Measurements from ENCODE around the gene CRABP2.

DNA sequence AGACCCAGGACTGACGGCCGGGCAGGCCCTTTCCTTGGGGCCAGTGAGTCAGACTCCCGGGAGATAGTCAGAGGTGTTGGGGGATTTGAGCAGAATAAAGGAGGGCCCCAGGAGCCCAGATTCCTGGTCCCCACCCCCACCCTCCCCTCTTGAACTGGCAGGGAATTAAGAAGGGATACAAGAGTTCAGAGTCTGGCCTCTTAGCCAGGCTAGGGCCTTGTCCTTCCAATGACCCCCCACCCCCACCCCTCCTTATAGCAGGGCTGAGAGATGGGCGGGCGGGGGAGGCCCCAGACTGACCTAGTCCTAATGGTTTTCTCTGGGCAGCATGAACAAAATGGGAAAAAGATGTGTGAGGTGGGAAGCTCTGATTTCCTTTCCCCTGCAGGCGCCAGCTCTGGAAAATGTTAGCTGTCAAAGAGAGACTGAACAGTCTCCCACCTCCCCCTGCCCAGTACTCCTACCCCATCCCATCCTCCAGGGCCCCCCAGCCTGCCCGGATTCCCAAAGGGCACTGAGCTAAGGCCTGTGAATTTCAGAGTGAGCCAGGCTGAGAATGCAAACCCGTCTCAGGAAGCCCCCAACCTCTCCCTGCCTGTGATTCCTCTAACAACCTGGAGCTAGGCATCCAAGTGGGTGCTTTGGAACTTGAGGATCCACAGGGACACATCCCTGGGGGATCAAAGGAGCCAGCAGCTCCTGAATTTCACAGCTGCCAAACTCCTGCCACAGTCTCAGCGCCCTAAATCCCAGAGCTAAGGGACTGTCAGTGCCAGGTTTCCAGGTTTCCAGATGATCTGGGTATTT, 5.8 kb upstream of the CRABP2 start:
- no peak for TF ChIP-seq EP300 (IDR thresholded peaks at IDR 0.05)
- TF ChIP-seq, protein P1, sequence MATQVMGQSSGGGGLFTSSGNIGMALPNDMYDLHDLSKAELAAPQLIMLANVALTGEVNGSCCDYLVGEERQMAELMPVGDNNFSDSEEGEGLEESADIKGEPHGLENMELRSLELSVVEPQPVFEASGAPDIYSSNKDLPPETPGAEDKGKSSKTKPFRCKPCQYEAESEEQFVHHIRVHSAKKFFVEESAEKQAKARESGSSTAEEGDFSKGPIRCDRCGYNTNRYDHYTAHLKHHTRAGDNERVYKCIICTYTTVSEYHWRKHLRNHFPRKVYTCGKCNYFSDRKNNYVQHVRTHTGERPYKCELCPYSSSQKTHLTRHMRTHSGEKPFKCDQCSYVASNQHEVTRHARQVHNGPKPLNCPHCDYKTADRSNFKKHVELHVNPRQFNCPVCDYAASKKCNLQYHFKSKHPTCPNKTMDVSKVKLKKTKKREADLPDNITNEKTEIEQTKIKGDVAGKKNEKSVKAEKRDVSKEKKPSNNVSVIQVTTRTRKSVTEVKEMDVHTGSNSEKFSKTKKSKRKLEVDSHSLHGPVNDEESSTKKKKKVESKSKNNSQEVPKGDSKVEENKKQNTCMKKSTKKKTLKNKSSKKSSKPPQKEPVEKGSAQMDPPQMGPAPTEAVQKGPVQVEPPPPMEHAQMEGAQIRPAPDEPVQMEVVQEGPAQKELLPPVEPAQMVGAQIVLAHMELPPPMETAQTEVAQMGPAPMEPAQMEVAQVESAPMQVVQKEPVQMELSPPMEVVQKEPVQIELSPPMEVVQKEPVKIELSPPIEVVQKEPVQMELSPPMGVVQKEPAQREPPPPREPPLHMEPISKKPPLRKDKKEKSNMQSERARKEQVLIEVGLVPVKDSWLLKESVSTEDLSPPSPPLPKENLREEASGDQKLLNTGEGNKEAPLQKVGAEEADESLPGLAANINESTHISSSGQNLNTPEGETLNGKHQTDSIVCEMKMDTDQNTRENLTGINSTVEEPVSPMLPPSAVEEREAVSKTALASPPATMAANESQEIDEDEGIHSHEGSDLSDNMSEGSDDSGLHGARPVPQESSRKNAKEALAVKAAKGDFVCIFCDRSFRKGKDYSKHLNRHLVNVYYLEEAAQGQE (IDR thresholded peaks at IDR 0.05), result no peak
